Neuron (in vitro differentiated cells): Measurements from ENCODE around the gene TMEM131L.

ENCODE experiments used
- H2AFZ ChIP-seq: one replicate; pipeline ENCODE4 v1.6.1; 2013; ENCODE audit warnings: low read depth, mild to moderate bottlenecking, inconsistent platforms, low read length, moderate library complexity
- H3K27me3 ChIP-seq: one replicate; pipeline ENCODE4 v1.6.1; 2013; ENCODE audit warnings: low read length; ENCODE audit not compliant: insufficient read depth
- H3K36me3 ChIP-seq: one replicate; pipeline ENCODE4 v1.6.1; 2013; ENCODE audit warnings: low read length; ENCODE audit not compliant: insufficient read depth
- H3K4me1 ChIP-seq: one replicate; pipeline ENCODE4 v1.6.1; 2013; ENCODE audit warnings: low read length; ENCODE audit not compliant: insufficient read depth
- H3K4me3 ChIP-seq: 2 replicates; pipeline ENCODE4 v1.5.1; 2013; ENCODE audit warnings: mild to moderate bottlenecking, low read length, moderate library complexity
- H3K9me3 ChIP-seq: one replicate; pipeline ENCODE4 v1.6.1; 2013; ENCODE audit warnings: low read length

The TMEM131L gene

GRCh38 chr4:153612878-153613277, 146.7 kb downstream of the TMEM131L start:
- Histone ChIP-seq H3K9me3 (peaks cover 12% of the 10 kb centered on the region), H3K27me3 (no peaks in the 10 kb centered on the region), H2AFZ (no peak overlapping the region), H3K4me1 (no peaks in the 10 kb centered on the region), H3K4me3 (no peak overlapping the region), H3K36me3 (peaks cover 50% of the 10 kb centered on the region)

- Histone ChIP-seq H3K27me3 (no peaks in the 10 kb centered on the region), H2AFZ (no peak overlapping the region), H3K36me3 (peaks cover 47% of the 10 kb centered on the region), H3K4me3 (no peak overlapping the region), H3K4me1 (peaks cover 12% of the 10 kb centered on the region), H3K9me3 (peaks cover 12% of the 10 kb centered on the region)
These were observed 149.9 kb downstream of the TMEM131L start for GRCh38 chr4:153616006-153616555.

GRCh38 chr4:153618833-153619232, 152.7 kb downstream of the TMEM131L start:
- Histone ChIP-seq H3K4me1 (peaks cover 12% of the 10 kb centered on the region), H2AFZ (no peak overlapping the region), H3K4me3 (no peak overlapping the region), H3K9me3 (peaks cover 12% of the 10 kb centered on the region), H3K27me3 (no peaks in the 10 kb centered on the region), H3K36me3 (peaks cover 59% of the 10 kb centered on the region)

GRCh38 chr4:153619811-153620210, 153.7 kb downstream of the TMEM131L start:
- peaks cover 9% of the 10 kb centered on the region for H3K9me3 ChIP-seq
- no peak overlapping the region for H2AFZ ChIP-seq
- H3K4me3 ChIP-seq, result no peak overlapping the region
- H3K27me3 ChIP-seq, result no peaks in the 10 kb centered on the region
- peaks cover 12% of the 10 kb centered on the region for H3K4me1 ChIP-seq
- H3K36me3 ChIP-seq, result peaks cover 60% of the 10 kb centered on the region

- peaks cover 58% of the 10 kb centered on the region for H3K36me3 ChIP-seq
These were observed 154.2 kb downstream of the TMEM131L start for GRCh38 chr4:153620352-153620751.

GRCh38 chr4:153622093-153622492, 155.9 kb downstream of the TMEM131L start:
- no peak overlapping the region for H2AFZ ChIP-seq
- no peaks in the 10 kb centered on the region for H3K9me3 ChIP-seq
- peaks cover 12% of the 10 kb centered on the region for H3K4me1 ChIP-seq
- H3K4me3 ChIP-seq, result no peak overlapping the region
- H3K27me3 ChIP-seq, result no peaks in the 10 kb centered on the region
- H3K36me3 ChIP-seq, result peaks cover 61% of the 10 kb centered on the region

More at GRCh38 chr4:153620352-153620751, 154.2 kb downstream of the TMEM131L start:
- Histone ChIP-seq H2AFZ (no peak overlapping the region), H3K4me1 (peaks cover 12% of the 10 kb centered on the region), H3K27me3 (no peaks in the 10 kb centered on the region), H3K4me3 (no peak overlapping the region), H3K9me3 (peaks cover 6% of the 10 kb centered on the region)

- Histone ChIP-seq H3K4me1 (peaks cover 12% of the 10 kb centered on the region), H3K36me3 (peaks cover 60% of the 10 kb centered on the region), H3K27me3 (no peaks in the 10 kb centered on the region), H3K9me3 (peaks cover 2% of the 10 kb centered on the region), H3K4me3 (no peak overlapping the region), H2AFZ (no peak overlapping the region)
These were observed 156.6 kb downstream of the TMEM131L start for GRCh38 chr4:153622778-153623240.

- H3K4me1 ChIP-seq, result peaks cover 18% of the 10 kb centered on the region
- no peaks in the 10 kb centered on the region for H3K27me3 ChIP-seq
- H3K9me3 ChIP-seq, result peaks cover 5% of the 10 kb centered on the region
- no peak overlapping the region for H2AFZ ChIP-seq
- peaks cover 63% of the 10 kb centered on the region for H3K36me3 ChIP-seq
- H3K4me3 ChIP-seq, result no peak overlapping the region
These were observed 157.3 kb downstream of the TMEM131L start for GRCh38 chr4:153623491-153623890.

GRCh38 chr4:153628796-153629315, 162.7 kb downstream of the TMEM131L start:
- Histone ChIP-seq H3K36me3 (peaks cover 44% of the 10 kb centered on the region), H3K4me3 (no peak overlapping the region), H3K4me1 (peaks cover 31% of the 10 kb centered on the region), H3K9me3 (peaks cover 7% of the 10 kb centered on the region), H2AFZ (no peak overlapping the region), H3K27me3 (no peaks in the 10 kb centered on the region)

GRCh38 chr4:153629776-153630175, 163.6 kb downstream of the TMEM131L start:
- H2AFZ ChIP-seq, result no peak overlapping the region
- H3K36me3 ChIP-seq, result peaks cover 46% of the 10 kb centered on the region
- H3K4me1 ChIP-seq, result peaks cover 31% of the 10 kb centered on the region
- no peaks in the 10 kb centered on the region for H3K27me3 ChIP-seq
- H3K4me3 ChIP-seq, result no peak overlapping the region
- H3K9me3 ChIP-seq, result peaks cover 7% of the 10 kb centered on the region

- peaks cover 2% of the 10 kb centered on the region for H3K9me3 ChIP-seq
- H3K27me3 ChIP-seq, result no peaks in the 10 kb centered on the region
- no peak overlapping the region for H2AFZ ChIP-seq
- peaks cover 13% of the 10 kb centered on the region for H3K4me1 ChIP-seq
- peaks cover 49% of the 10 kb centered on the region for H3K36me3 ChIP-seq
- no peak overlapping the region for H3K4me3 ChIP-seq
These were observed 168.7 kb downstream of the TMEM131L start for GRCh38 chr4:153634738-153635353.

GRCh38 chr4:153635846-153636245, 169.7 kb downstream of the TMEM131L start:
- Histone ChIP-seq H3K4me3 (no peak overlapping the region), H2AFZ (no peak overlapping the region), H3K36me3 (peaks cover 46% of the 10 kb centered on the region), H3K27me3 (no peaks in the 10 kb centered on the region), H3K4me1 (peaks cover 3% of the 10 kb centered on the region), H3K9me3 (peaks cover 2% of the 10 kb centered on the region)

GRCh38 chr4:153637201-153637600, 171.0 kb downstream of the TMEM131L start:
- Histone ChIP-seq H3K27me3 (no peaks in the 10 kb centered on the region), H3K4me3 (no peak overlapping the region), H3K36me3 (peaks cover 41% of the 10 kb centered on the region), H3K9me3 (peaks cover 2% of the 10 kb centered on the region), H2AFZ (no peak overlapping the region), H3K4me1 (no peaks in the 10 kb centered on the region)
